HL-60/S4 (cell line): ENCODE data around the gene TXLNA.

ENCODE experiments used
- in situ Hi-C: fragments of 300-500 bp; cut with MboI; formaldehyde crosslinking; loops from 2 replicates; pipeline ENCODE4 v1.14.3; 2022; ENCODE audit warnings: low sequenced_read_pairs

The TXLNA gene

GRCh38 chr1:32208469-32208868 lies 29.0 kb downstream of the TXLNA start:
- in situ Hi-C loops: no loop called here

GRCh38 chr1:32208891-32209328 lies 29.4 kb downstream of the TXLNA start, which contains the start of gene DCDC2B:
Gene DCDC2B (plus strand): TSS chr1:32209089. CDS start chr1:32209094, 5 bp downstream.
- in situ Hi-C loops: no loop called here

GRCh38 chr1:32215629-32216480 lies 36.4 kb downstream of the TXLNA start:
- in situ Hi-C loops: no loop called here

- in situ Hi-C loops: no loop called here
Measured at GRCh38 chr1:32216566-32216965, 37.1 kb downstream of the TXLNA start.

GRCh38 chr1:32219022-32219421 lies 39.5 kb downstream of the TXLNA start:
- in situ Hi-C loops: no loop called here

GRCh38 chr1:32220746-32221580 lies 41.5 kb downstream of the TXLNA start:
- in situ Hi-C loops: no loop called here

- in situ Hi-C loops: no loop called here
Measured at GRCh38 chr1:32221581-32221979, 42.1 kb downstream of the TXLNA start.

GRCh38 chr1:32221980-32222755 lies 42.7 kb downstream of the TXLNA start, which contains the start of the genes EIF3I and TMEM234:
Gene EIF3I (plus strand): TSS chr1:32222407. CDS start chr1:32222442, 35 bp downstream.
Gene TMEM234 (minus strand): TSS chr1:32222353. CDS start chr1:32222322, 31 bp downstream.
- in situ Hi-C loops: no loop called here

- in situ Hi-C loops: no loop called here
Measured at GRCh38 chr1:32223683-32224082, 44.2 kb downstream of the TXLNA start.

- in situ Hi-C loops: no loop called here
Measured at GRCh38 chr1:32224285-32224684, 44.8 kb downstream of the TXLNA start.

GRCh38 chr1:32228771-32229170 lies 49.3 kb downstream of the TXLNA start:
- in situ Hi-C loops: no loop called here

- in situ Hi-C loops: no loop called here
Measured at GRCh38 chr1:32231843-32232432, 52.5 kb downstream of the TXLNA start.

- in situ Hi-C loops: no loop called here
Measured at GRCh38 chr1:32232558-32233304, 53.3 kb downstream of the TXLNA start.

- in situ Hi-C loops: no loop called here
Measured at GRCh38 chr1:32234792-32235191, 55.3 kb downstream of the TXLNA start.

GRCh38 chr1:32239337-32239736 lies 59.9 kb downstream of the TXLNA start:
- in situ Hi-C loops: no loop called here

GRCh38 chr1:32239790-32240139 lies 60.3 kb downstream of the TXLNA start:
- in situ Hi-C loops: no loop called here

- in situ Hi-C loops: no loop called here
Measured at GRCh38 chr1:32240140-32240951, 60.9 kb downstream of the TXLNA start.

GRCh38 chr1:32241001-32241763 lies 61.7 kb downstream of the TXLNA start:
- in situ Hi-C loops: no loop called here
